Activated naive CD8-positive, alpha-beta T cell treated with anti-CD3 and anti-CD28 coated beads for 36 hours (primary cell): ENCODE data around the gene SMARCA5. TPM values are rescaled to one million over a fixed set of nuclear protein-coding genes. Genes with fewer than 3 reads are reported as not detected.

Experiments used
- DNase-seq: peaks from one replicate; pipeline ENCODE4 v3.0.0; 2021
- H3K27ac Mint-ChIP-seq: one replicate; pipeline ENCODE4 v1.8.0; 2022; ENCODE audit warnings: mild to moderate bottlenecking, moderate library complexity, mixed read lengths
- H3K27me3 Mint-ChIP-seq: one replicate; pipeline ENCODE4 v1.8.0; 2022; ENCODE audit warnings: mild to moderate bottlenecking, mixed read lengths
- H3K36me3 Mint-ChIP-seq: one replicate; pipeline ENCODE4 v1.8.0; 2021; ENCODE audit warnings: mild to moderate bottlenecking, mixed read lengths
- H3K4me1 Mint-ChIP-seq: one replicate; pipeline ENCODE4 v1.8.0; 2021; ENCODE audit warnings: mixed read lengths
- H3K4me3 Mint-ChIP-seq: one replicate; pipeline ENCODE4 v1.8.0; 2022; ENCODE audit warnings: mild to moderate bottlenecking, moderate library complexity, mixed read lengths
- H3K9me3 Mint-ChIP-seq: one replicate; pipeline ENCODE4 v1.8.0; 2022; ENCODE audit warnings: mixed read lengths
- total RNA-seq, 2 experiments: library from RNA; stranded (reverse); gene quantifications; one replicate each; pipeline ENCODE4 v1.2.3, GENCODE V29; 2021

The SMARCA5 gene
- total RNA-seq, 2 experiments from 2014 or later, result 68.2 to 68.5 TPM

GRCh38 chr4:143558823-143559756 lies 45.6 kb downstream of the SMARCA5 start:
- DNase-seq, result peak; percentile 71
- peak overlapping the region; percentile 88 for H3K4me3 Mint-ChIP-seq
- H3K27me3 Mint-ChIP-seq, result no peaks in the 10 kb centered on the region
- peaks cover 28% of the 10 kb centered on the region for H3K36me3 Mint-ChIP-seq
- peaks cover 5% of the 10 kb centered on the region for H3K9me3 Mint-ChIP-seq
- H3K27ac Mint-ChIP-seq, result peak overlapping the region; percentile 89
- H3K4me1 Mint-ChIP-seq, result peaks cover 41% of the 10 kb centered on the region

GRCh38 chr4:143559757-143560147 lies 46.2 kb downstream of the SMARCA5 start:
- peaks cover 5% of the 10 kb centered on the region for H3K9me3 Mint-ChIP-seq
- peak overlapping the region; percentile 88 for H3K4me3 Mint-ChIP-seq
- peaks cover 46% of the 10 kb centered on the region for H3K4me1 Mint-ChIP-seq
- no peaks in the 10 kb centered on the region for H3K27me3 Mint-ChIP-seq
- peak overlapping the region; percentile 89 for H3K27ac Mint-ChIP-seq
- H3K36me3 Mint-ChIP-seq, result peaks cover 28% of the 10 kb centered on the region
- peak; percentile 47 for DNase-seq

GRCh38 chr4:143564472-143564871 lies 51.0 kb downstream of the SMARCA5 start:
- Mint-ChIP-seq H3K27ac (peak overlapping the region; percentile 34), H3K27me3 (no peaks in the 10 kb centered on the region), H3K9me3 (peaks cover 9% of the 10 kb centered on the region), H3K4me3 (no peak overlapping the region), H3K36me3 (peaks cover 50% of the 10 kb centered on the region), H3K4me1 (peaks cover 42% of the 10 kb centered on the region)
- no peak for DNase-seq

- no peaks in the 10 kb centered on the region for H3K27me3 Mint-ChIP-seq
- no peak overlapping the region for H3K4me3 Mint-ChIP-seq
- H3K27ac Mint-ChIP-seq, result no peak overlapping the region
- H3K36me3 Mint-ChIP-seq, result peaks cover 21% of the 10 kb centered on the region
- no peaks in the 10 kb centered on the region for H3K4me1 Mint-ChIP-seq
- H3K9me3 Mint-ChIP-seq, result no peaks in the 10 kb centered on the region
- no peak for DNase-seq
Observed at GRCh38 chr4:143575331-143575730, 61.8 kb downstream of the SMARCA5 start.

GRCh38 chr4:143581331-143581946 lies 67.9 kb downstream of the SMARCA5 start:
- no peaks in the 10 kb centered on the region for H3K27me3 Mint-ChIP-seq
- no peak overlapping the region for H3K27ac Mint-ChIP-seq
- peaks cover 8% of the 10 kb centered on the region for H3K36me3 Mint-ChIP-seq
- H3K4me1 Mint-ChIP-seq, result no peaks in the 10 kb centered on the region
- H3K9me3 Mint-ChIP-seq, result peaks cover 20% of the 10 kb centered on the region
- no peak for DNase-seq
- H3K4me3 Mint-ChIP-seq, result no peak overlapping the region

GRCh38 chr4:143585548-143585947 lies 72.0 kb downstream of the SMARCA5 start:
- Mint-ChIP-seq H3K27me3 (no peaks in the 10 kb centered on the region), H3K27ac (no peak overlapping the region), H3K9me3 (peaks cover 23% of the 10 kb centered on the region), H3K4me1 (no peaks in the 10 kb centered on the region), H3K4me3 (no peak overlapping the region), H3K36me3 (peaks cover 3% of the 10 kb centered on the region)
- no peak for DNase-seq

GRCh38 chr4:143586080-143586479 lies 72.6 kb downstream of the SMARCA5 start:
- Mint-ChIP-seq H3K27me3 (no peaks in the 10 kb centered on the region), H3K36me3 (peaks cover 3% of the 10 kb centered on the region), H3K4me1 (no peaks in the 10 kb centered on the region), H3K9me3 (peaks cover 23% of the 10 kb centered on the region), H3K27ac (no peak overlapping the region), H3K4me3 (no peak overlapping the region)
- DNase-seq, result no peak

- Mint-ChIP-seq H3K4me1 (no peaks in the 10 kb centered on the region), H3K9me3 (peaks cover 24% of the 10 kb centered on the region), H3K36me3 (peaks cover 6% of the 10 kb centered on the region), H3K27me3 (peaks cover 3% of the 10 kb centered on the region), H3K27ac (no peak overlapping the region), H3K4me3 (no peak overlapping the region)
- DNase-seq, result no peak
Observed at GRCh38 chr4:143587703-143588102, 74.2 kb downstream of the SMARCA5 start.

- Mint-ChIP-seq H3K4me1 (no peaks in the 10 kb centered on the region), H3K27me3 (peaks cover 5% of the 10 kb centered on the region), H3K4me3 (no peak overlapping the region), H3K27ac (no peak overlapping the region), H3K9me3 (peaks cover 2% of the 10 kb centered on the region), H3K36me3 (peaks cover 11% of the 10 kb centered on the region)
- DNase-seq, result no peak
Observed at GRCh38 chr4:143597276-143597675, 83.8 kb downstream of the SMARCA5 start.

- H3K4me1 Mint-ChIP-seq, result no peaks in the 10 kb centered on the region
- no peaks in the 10 kb centered on the region for H3K9me3 Mint-ChIP-seq
Observed at GRCh38 chr4:143598816-143599215, 85.3 kb downstream of the SMARCA5 start.

GRCh38 chr4:143599827-143600226 lies 86.3 kb downstream of the SMARCA5 start:
- no peak overlapping the region for H3K4me3 Mint-ChIP-seq
- no peaks in the 10 kb centered on the region for H3K4me1 Mint-ChIP-seq
- DNase-seq, result no peak
- H3K9me3 Mint-ChIP-seq, result no peaks in the 10 kb centered on the region
- H3K36me3 Mint-ChIP-seq, result no peaks in the 10 kb centered on the region
- H3K27me3 Mint-ChIP-seq, result no peaks in the 10 kb centered on the region
- no peak overlapping the region for H3K27ac Mint-ChIP-seq

More at GRCh38 chr4:143598816-143599215, 85.3 kb downstream of the SMARCA5 start:
- Mint-ChIP-seq H3K4me3 (no peak overlapping the region), H3K27me3 (no peaks in the 10 kb centered on the region), H3K27ac (no peak overlapping the region), H3K36me3 (peaks cover 5% of the 10 kb centered on the region)
- no peak for DNase-seq

GRCh38 chr4:143606480-143606879 lies 93.0 kb downstream of the SMARCA5 start:
- no peak overlapping the region for H3K4me3 Mint-ChIP-seq

More at GRCh38 chr4:143606480-143606879, 93.0 kb downstream of the SMARCA5 start:
- Mint-ChIP-seq H3K27me3 (no peaks in the 10 kb centered on the region), H3K27ac (no peak overlapping the region), H3K9me3 (no peaks in the 10 kb centered on the region), H3K4me1 (no peaks in the 10 kb centered on the region), H3K36me3 (peaks cover 5% of the 10 kb centered on the region)
- no peak for DNase-seq

Other genes with a start within 250 kb of the SMARCA5 start
- under 1 TPM; 0.24 to 0.74 TPM for gene GAB1, start 176.8 kb upstream of the SMARCA5 start, total RNA-seq
- gene FREM3, start 187.0 kb downstream of the SMARCA5 start, total RNA-seq, result not detected